Lower leg skin (tissue), 3 donors: ENCODE results near the gene SPATA17.

Source experiments
- CTCF ChIP-seq, 3 donors: fragments of 450-650 bp; IDR thresholded peaks; one replicate each; pipeline ENCODE4 v1.5.1; 2016; ENCODE audit warnings: antibody characterized with exemption in 3 of 3, mild to moderate bottlenecking in 3 of 3, moderate library complexity in 2 of 3
- POLR2A ChIP-seq, 2 donors: fragments of 450-650 bp; IDR thresholded peaks; one replicate each; pipeline ENCODE4 v1.6.1; 2016 to 2017; ENCODE audit warnings: antibody characterized with exemption in 2 of 2, mild to moderate bottlenecking in 1 of 2, moderate library complexity in 1 of 2

- TF ChIP-seq CTCF (IDR thresholded peaks at IDR 0.05), result no peak
- TF ChIP-seq POLR2A (IDR thresholded peaks at IDR 0.05), result no peak
Observed at GRCh38 chr1:217776693-217777092, 145.5 kb downstream of the SPATA17 start.
